HUES6 (cell line): ENCODE data around the gene ANGPTL8.

Experiments used
- H3K27ac ChIP-seq: 2 replicates; pipeline ENCODE4 v1.7.0; 2013; ENCODE audit warnings: low read depth, mild to moderate bottlenecking, low read length, inconsistent platforms
- H3K27me3 ChIP-seq: 2 replicates; pipeline ENCODE4 v1.6.1; 2013; ENCODE audit warnings: low read length; ENCODE audit not compliant: control insufficient read depth, insufficient read depth
- H3K36me3 ChIP-seq: 2 replicates; pipeline ENCODE4 v1.6.1; 2013; ENCODE audit warnings: low read length; ENCODE audit not compliant: control insufficient read depth, insufficient read depth
- H3K4me1 ChIP-seq: 2 replicates; pipeline ENCODE4 v1.6.1; 2013; ENCODE audit warnings: low read length; ENCODE audit not compliant: control insufficient read depth, insufficient read depth
- H3K4me3 ChIP-seq: 2 replicates; pipeline ENCODE4 v1.5.1; 2013; ENCODE audit warnings: low read depth, low read length
- H3K9ac ChIP-seq: one replicate; pipeline ENCODE4 v1.6.1; 2013; ENCODE audit warnings: mild to moderate bottlenecking, low read length
- H3K9me3 ChIP-seq: 2 replicates; pipeline ENCODE4 v1.6.1; 2013; ENCODE audit warnings: low read depth, low read length; ENCODE audit not compliant: control insufficient read depth, insufficient read depth

ANGPTL8 gene

GRCh38 chr19:11239377-11240000 lies at the start of gene ANGPTL8:
Gene ANGPTL8 (plus strand): TSS chr19:11239619. CDS start chr19:11239638, 19 bp downstream.
- H3K9me3 ChIP-seq = no peaks in the 10 kb centered on the region
- no peak within 1 kb of the TSS for H3K9ac ChIP-seq
- no peaks in the 10 kb centered on the region for H3K27me3 ChIP-seq
- H3K4me1 ChIP-seq = peaks cover 9% of the 10 kb centered on the region; the same call in 1 of the 2 replicates
- H3K27ac ChIP-seq = no peak within 1 kb of the TSS
- H3K36me3 ChIP-seq = peaks cover 66% of the 10 kb centered on the region
- H3K4me3 ChIP-seq = no peak within 1 kb of the TSS

GRCh38 chr19:11190501-11190900 lies 48.9 kb upstream of the ANGPTL8 start:
- H3K27me3 ChIP-seq = no peaks in the 10 kb centered on the region
- no peak overlapping the region for H3K9ac ChIP-seq
- H3K4me1 ChIP-seq = peaks cover 7% of the 10 kb centered on the region; the same call in 1 of the 2 replicates
- no peaks in the 10 kb centered on the region for H3K9me3 ChIP-seq
- no peak overlapping the region for H3K4me3 ChIP-seq
- H3K36me3 ChIP-seq = peaks cover 55% of the 10 kb centered on the region
- no peak overlapping the region for H3K27ac ChIP-seq

GRCh38 chr19:11191273-11191755 lies 48.1 kb upstream of the ANGPTL8 start:
- H3K27me3 ChIP-seq = no peaks in the 10 kb centered on the region
- no peak overlapping the region for H3K27ac ChIP-seq
- H3K4me1 ChIP-seq = peaks cover 9% of the 10 kb centered on the region; the same call in 1 of the 2 replicates
- H3K36me3 ChIP-seq = peaks cover 54% of the 10 kb centered on the region
- H3K9ac ChIP-seq = no peak overlapping the region
- no peaks in the 10 kb centered on the region for H3K9me3 ChIP-seq
- H3K4me3 ChIP-seq = no peak overlapping the region

GRCh38 chr19:11191934-11192333 lies 47.5 kb upstream of the ANGPTL8 start:
- Histone ChIP-seq H3K9ac (no peak overlapping the region), H3K36me3 (peaks cover 51% of the 10 kb centered on the region), H3K4me3 (no peak overlapping the region), H3K27me3 (no peaks in the 10 kb centered on the region), H3K27ac (no peak overlapping the region), H3K4me1 (peaks cover 9% of the 10 kb centered on the region; the same call in 1 of the 2 replicates), H3K9me3 (no peaks in the 10 kb centered on the region)

GRCh38 chr19:11192957-11193939 lies 46.2 kb upstream of the ANGPTL8 start:
- Histone ChIP-seq H3K27me3 (no peaks in the 10 kb centered on the region), H3K4me3 (no peak overlapping the region), H3K4me1 (peaks cover 9% of the 10 kb centered on the region; the same call in 1 of the 2 replicates), H3K36me3 (peaks cover 44% of the 10 kb centered on the region), H3K9ac (no peak overlapping the region), H3K27ac (no peak overlapping the region), H3K9me3 (no peaks in the 10 kb centered on the region)

GRCh38 chr19:11194173-11194572 lies 45.2 kb upstream of the ANGPTL8 start:
- Histone ChIP-seq H3K9ac (no peak overlapping the region), H3K4me1 (peaks cover 12% of the 10 kb centered on the region; the same call in 1 of the 2 replicates), H3K27ac (no peak overlapping the region), H3K4me3 (no peak overlapping the region), H3K36me3 (peaks cover 47% of the 10 kb centered on the region), H3K27me3 (no peaks in the 10 kb centered on the region), H3K9me3 (no peaks in the 10 kb centered on the region)

GRCh38 chr19:11194656-11195558 lies 44.5 kb upstream of the ANGPTL8 start:
- peaks cover 45% of the 10 kb centered on the region for H3K36me3 ChIP-seq
- H3K4me3 ChIP-seq = no peak overlapping the region
- no peak overlapping the region for H3K27ac ChIP-seq
- no peaks in the 10 kb centered on the region for H3K27me3 ChIP-seq
- peaks cover 12% of the 10 kb centered on the region; the same call in 1 of the 2 replicates for H3K4me1 ChIP-seq
- no peaks in the 10 kb centered on the region for H3K9me3 ChIP-seq
- H3K9ac ChIP-seq = no peak overlapping the region

GRCh38 chr19:11195681-11196080 lies 43.7 kb upstream of the ANGPTL8 start:
- H3K27me3 ChIP-seq = no peaks in the 10 kb centered on the region
- no peak overlapping the region for H3K4me3 ChIP-seq
- H3K27ac ChIP-seq = no peak overlapping the region
- H3K4me1 ChIP-seq = peaks cover 12% of the 10 kb centered on the region; the same call in 1 of the 2 replicates
- no peak overlapping the region for H3K9ac ChIP-seq
- peaks cover 38% of the 10 kb centered on the region for H3K36me3 ChIP-seq
- no peaks in the 10 kb centered on the region for H3K9me3 ChIP-seq

- Histone ChIP-seq H3K9me3 (no peaks in the 10 kb centered on the region), H3K4me1 (peaks cover 12% of the 10 kb centered on the region; the same call in 1 of the 2 replicates), H3K36me3 (peaks cover 34% of the 10 kb centered on the region), H3K27me3 (no peaks in the 10 kb centered on the region), H3K9ac (peak overlapping the region; percentile 86), H3K4me3 (peak overlapping the region; percentile 98), H3K27ac (peak overlapping the region; percentile 64; the same call in 1 of the 2 replicates)
Measured at GRCh38 chr19:11196406-11197287, 42.8 kb upstream of the ANGPTL8 start.
